Astrocyte of the spinal cord (primary cell): Measurements from ENCODE around the gene SMAD6.

Experiments used
- DNase-seq: peaks from one replicate; pipeline ENCODE4 v3.0.0; 2011; ENCODE audit warnings: low read depth, low spot score
- H3K4me3 ChIP-seq: 2 replicates; pipeline ENCODE4 v1.5.1; 2011; ENCODE audit warnings: low read depth, mild to moderate bottlenecking, low read length, moderate library complexity
- CTCF ChIP-seq: IDR thresholded peaks from 2 replicates; pipeline ENCODE4 v1.5.1; 2012; ENCODE audit warnings: low read depth, mild to moderate bottlenecking, low read length, inconsistent platforms
- in situ Hi-C: cut with HindIII; loops from 2 replicates; pipeline ENCODE4 v1.10.0; 2017; ENCODE audit warnings: low sequenced_read_pairs

Gene SMAD6

GRCh38 chr15:66709884-66710283, 7.8 kb downstream of the SMAD6 start:
- DNase-seq: no peak
- no peak for TF ChIP-seq CTCF
- H3K4me3 ChIP-seq: no peak overlapping the region
- in situ Hi-C loops: no loop called here

- no peak for DNase-seq
- in situ Hi-C loops: no loop called here
- no peak overlapping the region for H3K4me3 ChIP-seq
- no peak for TF ChIP-seq CTCF
Observed at GRCh38 chr15:66711260-66711659, 9.2 kb downstream of the SMAD6 start.

GRCh38 chr15:66711862-66712261, 9.8 kb downstream of the SMAD6 start:
- no peak for DNase-seq
- no peak overlapping the region for H3K4me3 ChIP-seq
- in situ Hi-C loops: no loop called here
- TF ChIP-seq CTCF: no peak

DNA sequence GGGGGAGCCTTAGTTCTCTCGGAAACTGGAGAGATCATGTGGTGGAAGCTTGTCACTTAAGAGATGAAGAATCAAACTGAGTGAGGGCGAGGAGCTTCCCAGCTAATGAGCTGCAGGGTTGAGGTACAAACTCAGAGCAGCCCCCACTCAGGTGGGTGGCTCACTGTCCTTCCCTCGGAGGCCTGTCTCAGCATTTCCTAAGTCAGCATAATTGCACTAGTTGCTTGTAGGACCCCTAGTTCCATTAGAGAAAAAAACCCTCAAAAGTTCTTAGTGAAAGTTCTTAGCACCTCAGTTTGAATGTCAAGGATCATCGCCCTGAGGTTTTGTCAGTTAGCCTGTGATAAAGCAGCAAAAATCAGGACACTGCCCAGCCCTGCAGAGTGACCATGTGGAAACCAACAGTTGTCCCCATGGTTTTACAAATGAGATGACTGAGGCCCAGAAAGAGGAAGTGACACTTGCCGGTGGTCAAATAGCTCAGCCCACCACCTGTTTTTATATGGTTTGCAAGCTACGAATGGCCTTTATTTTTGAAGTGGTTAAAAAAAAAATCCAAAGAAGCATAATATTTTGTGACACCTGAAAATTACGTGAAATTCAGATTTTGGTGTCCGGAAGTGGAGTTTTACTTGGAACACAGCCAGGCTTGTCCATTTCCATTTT, 11.9 kb downstream of the SMAD6 start:
- no peak overlapping the region for H3K4me3 ChIP-seq
- in situ Hi-C loops: no loop called here
- TF ChIP-seq CTCF: no peak
- no peak for DNase-seq

GRCh38 chr15:66714543-66714981, 12.5 kb downstream of the SMAD6 start:
- no peak overlapping the region for H3K4me3 ChIP-seq
- in situ Hi-C loops: no loop called here
- TF ChIP-seq CTCF: no peak
- DNase-seq: no peak

DNA sequence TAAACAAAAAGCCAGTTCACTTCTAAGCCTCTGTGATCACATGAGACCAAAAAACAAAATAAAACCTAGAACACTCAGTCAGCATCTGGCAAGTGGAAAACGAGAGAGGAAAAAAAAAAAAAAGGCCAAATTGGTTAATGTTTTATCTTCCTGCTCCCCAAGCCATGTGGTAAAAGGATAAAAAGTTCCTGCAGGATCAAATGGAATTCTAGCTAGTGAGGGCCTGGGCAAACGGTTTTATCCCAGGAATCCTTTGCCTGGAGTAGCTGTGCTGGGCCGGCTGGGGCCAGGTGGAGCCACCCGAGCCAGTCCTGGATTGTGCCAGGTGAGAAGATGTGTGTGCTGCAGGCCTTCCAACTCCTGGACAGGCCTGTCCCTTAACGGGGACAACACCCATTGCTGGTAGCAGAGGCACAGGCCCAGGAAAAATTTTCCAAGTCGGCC, 13.2 kb downstream of the SMAD6 start:
- no peak for DNase-seq
- no peak overlapping the region for H3K4me3 ChIP-seq
- TF ChIP-seq CTCF: no peak
- in situ Hi-C loops: no loop called here
